AG09309 (cell line): ENCODE data around the gene CCDC85A.

Experiments
- DNase-seq: peaks from one replicate; pipeline ENCODE4 v3.0.0-alpha.2; 2010; ENCODE audit warnings: low read depth
- H3K4me3 ChIP-seq: 2 replicates; pipeline ENCODE4 v1.5.1; 2011; ENCODE audit warnings: mild to moderate bottlenecking, low read depth, low read length, moderate library complexity; ENCODE audit not compliant: control insufficient read depth
- CTCF ChIP-seq: IDR thresholded peaks from 2 replicates; pipeline ENCODE4 v1.5.1; 2011; ENCODE audit warnings: mild to moderate bottlenecking, low read depth, low read length, inconsistent platforms; ENCODE audit not compliant: insufficient read depth, control insufficient read depth; ENCODE audit errors: missing control alignments

The CCDC85A gene

GRCh38 chr2:56217106-56217505 lies 33.3 kb downstream of the CCDC85A start:
- H3K4me3 ChIP-seq: no peak overlapping the region
- DNase-seq: no peak
- TF ChIP-seq CTCF: no peak

- no peak for TF ChIP-seq CTCF
- DNase-seq: no peak
- no peak overlapping the region for H3K4me3 ChIP-seq
Observed at GRCh38 chr2:56222481-56222880, 38.7 kb downstream of the CCDC85A start.

- no peak for DNase-seq
- no peak for TF ChIP-seq CTCF
- H3K4me3 ChIP-seq: no peak overlapping the region
Observed at GRCh38 chr2:56224316-56224715, 40.5 kb downstream of the CCDC85A start.

GRCh38 chr2:56227811-56228210 lies 44.0 kb downstream of the CCDC85A start:
- no peak overlapping the region for H3K4me3 ChIP-seq
- DNase-seq: no peak
- TF ChIP-seq CTCF: no peak

GRCh38 chr2:56229397-56230060 lies 45.7 kb downstream of the CCDC85A start:
- TF ChIP-seq CTCF: no peak
- no peak for DNase-seq
- no peak overlapping the region for H3K4me3 ChIP-seq

- H3K4me3 ChIP-seq: no peak overlapping the region
- TF ChIP-seq CTCF: no peak
- no peak for DNase-seq
Observed at GRCh38 chr2:56230156-56230555, 46.4 kb downstream of the CCDC85A start.
